ENCODE measurements around the gene CAB39L. TPM values are rescaled to one million over a fixed set of nuclear protein-coding genes. Genes with fewer than 3 reads are reported as not detected.

The CAB39L gene
- total RNA-seq, 1 experiment from 2014 or later, result 6.6 TPM

GRCh38 chr13:49271264-49271663, 172.6 kb downstream of the CAB39L start:
- no TSS peak for BruUV-seq (replicated peaks)
- DNase-seq (ENCODE audit: low read depth, low spot score), result no peak
- H3K36me3 ChIP-seq (ENCODE audit: control insufficient read depth, insufficient read depth, low read length), result no peaks in the 10 kb centered on the region
- intact Hi-C loops (cut with micrococcal nuclease; ENCODE audit: unreplicated experiment), result no loop called here
- CTCF ChIA-PET, result no interaction called here
- TF ChIP-seq SIN3A (IDR thresholded peaks at IDR 0.05; ENCODE audit: borderline replicate concordance, insufficient read depth, low read depth, low read length), result no peak
- no peak for TF ChIP-seq TCF7L2 (IDR thresholded peaks at IDR 0.05; ENCODE audit: low read depth, low read length)
- no peak for TF ChIP-seq CTCF (IDR thresholded peaks at IDR 0.05)
- no peak for TF ChIP-seq POLR2AphosphoS5 (IDR thresholded peaks at IDR 0.05; ENCODE audit: low read depth, low read length)
- TF ChIP-seq, protein P1, sequence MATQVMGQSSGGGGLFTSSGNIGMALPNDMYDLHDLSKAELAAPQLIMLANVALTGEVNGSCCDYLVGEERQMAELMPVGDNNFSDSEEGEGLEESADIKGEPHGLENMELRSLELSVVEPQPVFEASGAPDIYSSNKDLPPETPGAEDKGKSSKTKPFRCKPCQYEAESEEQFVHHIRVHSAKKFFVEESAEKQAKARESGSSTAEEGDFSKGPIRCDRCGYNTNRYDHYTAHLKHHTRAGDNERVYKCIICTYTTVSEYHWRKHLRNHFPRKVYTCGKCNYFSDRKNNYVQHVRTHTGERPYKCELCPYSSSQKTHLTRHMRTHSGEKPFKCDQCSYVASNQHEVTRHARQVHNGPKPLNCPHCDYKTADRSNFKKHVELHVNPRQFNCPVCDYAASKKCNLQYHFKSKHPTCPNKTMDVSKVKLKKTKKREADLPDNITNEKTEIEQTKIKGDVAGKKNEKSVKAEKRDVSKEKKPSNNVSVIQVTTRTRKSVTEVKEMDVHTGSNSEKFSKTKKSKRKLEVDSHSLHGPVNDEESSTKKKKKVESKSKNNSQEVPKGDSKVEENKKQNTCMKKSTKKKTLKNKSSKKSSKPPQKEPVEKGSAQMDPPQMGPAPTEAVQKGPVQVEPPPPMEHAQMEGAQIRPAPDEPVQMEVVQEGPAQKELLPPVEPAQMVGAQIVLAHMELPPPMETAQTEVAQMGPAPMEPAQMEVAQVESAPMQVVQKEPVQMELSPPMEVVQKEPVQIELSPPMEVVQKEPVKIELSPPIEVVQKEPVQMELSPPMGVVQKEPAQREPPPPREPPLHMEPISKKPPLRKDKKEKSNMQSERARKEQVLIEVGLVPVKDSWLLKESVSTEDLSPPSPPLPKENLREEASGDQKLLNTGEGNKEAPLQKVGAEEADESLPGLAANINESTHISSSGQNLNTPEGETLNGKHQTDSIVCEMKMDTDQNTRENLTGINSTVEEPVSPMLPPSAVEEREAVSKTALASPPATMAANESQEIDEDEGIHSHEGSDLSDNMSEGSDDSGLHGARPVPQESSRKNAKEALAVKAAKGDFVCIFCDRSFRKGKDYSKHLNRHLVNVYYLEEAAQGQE (IDR thresholded peaks at IDR 0.05; ENCODE audit: insufficient read depth in 1 of 2, low read depth in 2 of 2, low read length in 1 of 2), result no peak
- H3K4me1 ChIP-seq (ENCODE audit: control insufficient read depth, insufficient read depth, low read length), result no peaks in the 10 kb centered on the region
- in situ Hi-C loops (cut with HindIII; ENCODE audit: low pct_unique_long_range_greater_than_20kb, low sequenced_read_pairs), result no loop called here
- H3K27me3 ChIP-seq (ENCODE audit: control insufficient read depth, insufficient read depth, low read length), result no peaks in the 10 kb centered on the region
- H3K4me3 ChIP-seq (ENCODE audit: low read depth in 2 of 2, low read length in 2 of 2), result no peak overlapping the region
- no peaks in the 10 kb centered on the region for H3K9me3 ChIP-seq (ENCODE audit: control insufficient read depth, insufficient read depth, low read depth, low read length)
- no peak overlapping the region for H3K27ac ChIP-seq (ENCODE audit: low read length)
- no peak for ATAC-seq
- POLR2A ChIA-PET, result no interaction called here

- intact Hi-C loops (cut with micrococcal nuclease; ENCODE audit: unreplicated experiment), result no loop called here
- CTCF ChIA-PET, result no interaction called here
- ATAC-seq, result no peak
Measured at GRCh38 chr13:49265822-49266221, 178.0 kb downstream of the CAB39L start.

More at GRCh38 chr13:49265822-49266221, 178.0 kb downstream of the CAB39L start:
- no peak for TF ChIP-seq CTCF (IDR thresholded peaks at IDR 0.05)
- TF ChIP-seq TCF7L2 (IDR thresholded peaks at IDR 0.05; ENCODE audit: low read depth, low read length), result no peak
- TF ChIP-seq POLR2AphosphoS5 (IDR thresholded peaks at IDR 0.05; ENCODE audit: low read depth, low read length), result no peak
- TF ChIP-seq, protein P1 (IDR thresholded peaks at IDR 0.05; ENCODE audit: insufficient read depth in 1 of 2, low read depth in 2 of 2, low read length in 1 of 2), result no peak
- TF ChIP-seq SIN3A (IDR thresholded peaks at IDR 0.05; ENCODE audit: borderline replicate concordance, insufficient read depth, low read depth, low read length), result no peak
- POLR2A ChIA-PET, result no interaction called here
- Histone ChIP-seq H3K9me3 (ENCODE audit: control insufficient read depth, insufficient read depth, low read depth, low read length) (no peaks in the 10 kb centered on the region), H3K4me1 (ENCODE audit: control insufficient read depth, insufficient read depth, low read length) (no peaks in the 10 kb centered on the region), H3K4me3 (ENCODE audit: low read depth in 2 of 2, low read length in 2 of 2) (no peak overlapping the region), H3K36me3 (ENCODE audit: control insufficient read depth, insufficient read depth, low read length) (no peaks in the 10 kb centered on the region; the same call in 1 of the 2 replicates), H3K27me3 (ENCODE audit: control insufficient read depth, insufficient read depth, low read length) (no peaks in the 10 kb centered on the region), H3K27ac (ENCODE audit: low read length) (no peak overlapping the region)
- no TSS peak for BruUV-seq (replicated peaks)
- DNase-seq (ENCODE audit: low read depth, low spot score), result no peak
- in situ Hi-C loops (cut with HindIII; ENCODE audit: low pct_unique_long_range_greater_than_20kb, low sequenced_read_pairs), result no loop called here

Data from Panc1 (cell line).